Measurements from ENCODE around the gene CPSF4L.

GRCh38 chr17:73278465-73279453 is 17.1 kb upstream of the CPSF4L start:
- TF ChIP-seq CTCF (IDR thresholded peaks at IDR 0.05), result no peak
- no peak for TF ChIP-seq ZBTB43 (CRISPR knock-in tag; IDR thresholded peaks at IDR 0.05)
- no peak for TF ChIP-seq ZNF263 (CRISPR knock-in tag; IDR thresholded peaks at IDR 0.05; ENCODE audit: low read depth)

All from WTC11 (cell line).